Activated naive CD4-positive, alpha-beta T cell treated with anti-CD3 and anti-CD28 coated beads, Interleukin-2, amount 50 U/mL, for 72 hours (primary cell): ENCODE data around the gene FIGNL2. TPM values are rescaled to one million over a fixed set of nuclear protein-coding genes. Genes with fewer than 3 reads are reported as not detected.
A peak's percentile ranks its signal among the peaks of the same experiment; 100 is the strongest.

Source experiments
- ATAC-seq, 2 donors: fragments of 150-1000 bp; cut with Tn5 transposase; 2 replicates each; pipeline ENCODE4 v1.10.0; 2021; ENCODE audit warnings: mild to moderate bottlenecking in 2 of 2, moderate library complexity in 2 of 2
- DNase-seq, 2 donors: peaks; one replicate each; pipeline ENCODE4 v3.0.0; 2021 to 2022; ENCODE audit warnings: low spot score in 2 of 2
- H3K27ac Mint-ChIP-seq, 2 donors: one replicate each; pipeline ENCODE4 v1.8.0; 2022; ENCODE audit warnings: mild to moderate bottlenecking in 2 of 2, mixed read lengths in 2 of 2
- H3K36me3 Mint-ChIP-seq, 2 donors: one replicate each; pipeline ENCODE4 v1.8.0; 2022; ENCODE audit warnings: mixed read lengths in 2 of 2
- H3K9me3 Mint-ChIP-seq, 2 donors: one replicate each; pipeline ENCODE4 v1.8.0; 2022; ENCODE audit warnings: mixed read lengths in 2 of 2
- total RNA-seq, 2 donors: library from RNA; stranded (reverse); gene quantifications; one replicate each; pipeline ENCODE4 v1.2.3, GENCODE V29; 2022

Gene FIGNL2
- total RNA-seq, 2 donors from 2014 or later, result 0.30 to 0.54 TPM

- H3K36me3 Mint-ChIP-seq, result no peaks in the 10 kb centered on the region
- ATAC-seq, result peak in 1 of 2 donors; percentile 16
- H3K9me3 Mint-ChIP-seq, result no peaks in the 10 kb centered on the region
- no peak for DNase-seq
- no peak overlapping the region for H3K27ac Mint-ChIP-seq
Observed at GRCh38 chr12:51847643-51848325, 734 bp downstream of the FIGNL2 start.

DNA sequence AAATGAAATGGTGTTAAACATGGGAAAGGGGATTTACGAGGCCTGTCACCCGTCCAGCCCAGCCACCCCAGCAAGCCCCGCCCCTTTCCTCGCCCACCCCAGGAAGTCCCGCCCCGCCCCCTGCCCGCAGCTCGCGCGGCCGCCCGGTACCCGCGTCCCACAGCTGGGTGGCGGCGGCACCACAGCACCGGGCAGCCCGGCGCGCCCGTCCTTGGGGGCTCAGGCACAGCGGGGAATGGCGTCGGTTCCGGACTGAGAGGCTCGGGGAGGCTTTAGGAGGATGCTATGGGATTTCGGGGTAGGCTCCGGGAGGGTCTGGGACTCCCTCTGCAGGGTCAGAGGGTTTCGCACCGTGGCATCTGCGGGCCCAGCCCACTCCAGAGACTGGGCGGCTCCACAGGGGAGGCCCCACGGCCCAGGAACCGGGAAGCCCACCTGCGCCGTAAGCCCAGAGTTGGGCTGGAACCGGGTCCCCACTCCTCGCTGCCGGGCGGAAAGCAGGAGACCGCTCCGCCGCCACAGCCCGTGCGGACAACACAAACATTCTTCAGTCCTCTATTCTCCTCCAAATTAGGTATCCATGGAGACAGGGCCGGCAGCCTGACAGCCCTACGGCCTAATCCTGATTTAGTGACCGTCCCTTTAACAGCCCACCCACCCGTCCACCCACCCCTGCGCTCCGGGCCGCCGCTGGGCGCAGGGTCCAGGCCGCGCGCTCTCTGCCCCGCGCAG lies 1.4 kb downstream of the FIGNL2 start:
- peak in 1 of 2 donors; percentile 37 for DNase-seq
- Mint-ChIP-seq H3K9me3 (no peaks in the 10 kb centered on the region), H3K36me3 (no peaks in the 10 kb centered on the region), H3K27ac (no peak overlapping the region)
- peak; percentile 64 to 73 for ATAC-seq

GRCh38 chr12:51846271-51846691 lies 2.2 kb downstream of the FIGNL2 start:
- ATAC-seq (no peak), DNase-seq (no peak)
- Mint-ChIP-seq H3K27ac (no peak overlapping the region), H3K36me3 (no peaks in the 10 kb centered on the region), H3K9me3 (no peaks in the 10 kb centered on the region)

GRCh38 chr12:51845482-51845881 lies 3.0 kb downstream of the FIGNL2 start:
- H3K27ac Mint-ChIP-seq, result no peak overlapping the region
- no peaks in the 10 kb centered on the region for H3K36me3 Mint-ChIP-seq
- DNase-seq (no peak), ATAC-seq (no peak)
- no peaks in the 10 kb centered on the region for H3K9me3 Mint-ChIP-seq

GRCh38 chr12:51844854-51845253 lies 3.7 kb downstream of the FIGNL2 start:
- H3K9me3 Mint-ChIP-seq, result no peaks in the 10 kb centered on the region
- ATAC-seq (no peak), DNase-seq (no peak)
- no peak overlapping the region for H3K27ac Mint-ChIP-seq
- H3K36me3 Mint-ChIP-seq, result no peaks in the 10 kb centered on the region

DNA sequence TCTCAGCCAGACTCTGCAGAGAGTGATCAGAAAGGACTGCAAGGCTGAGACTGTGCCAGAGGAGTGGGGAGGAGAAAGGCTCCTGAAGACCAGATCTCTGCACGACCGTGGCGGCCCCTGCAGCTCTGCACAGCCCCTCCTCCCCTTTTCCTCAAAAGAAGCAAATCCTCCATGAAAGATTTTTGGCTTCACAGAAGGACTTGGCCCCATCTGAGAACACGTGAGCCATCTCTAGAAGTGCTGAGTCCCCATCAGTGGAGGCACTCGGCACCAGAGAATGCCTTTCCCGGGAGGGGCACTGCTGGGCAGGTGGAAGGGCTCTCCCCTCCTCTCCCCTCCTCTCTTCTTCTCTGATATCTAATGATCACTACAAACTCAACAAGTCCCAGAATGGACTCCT lies 6.8 kb downstream of the FIGNL2 start:
- DNase-seq, result no peak
- no peak overlapping the region for H3K27ac Mint-ChIP-seq
- ATAC-seq, result no peak
- H3K9me3 Mint-ChIP-seq, result no peaks in the 10 kb centered on the region
- no peaks in the 10 kb centered on the region for H3K36me3 Mint-ChIP-seq

GRCh38 chr12:51840966-51841365 lies 7.6 kb downstream of the FIGNL2 start:
- H3K9me3 Mint-ChIP-seq, result no peaks in the 10 kb centered on the region
- H3K27ac Mint-ChIP-seq, result no peak overlapping the region
- H3K36me3 Mint-ChIP-seq, result no peaks in the 10 kb centered on the region
- no peak for DNase-seq
- ATAC-seq, result no peak

GRCh38 chr12:51839310-51839947 lies 9.1 kb downstream of the FIGNL2 start:
- Mint-ChIP-seq H3K9me3 (no peaks in the 10 kb centered on the region), H3K27ac (peak overlapping the region in 1 of 2 donors; percentile 60), H3K36me3 (no peaks in the 10 kb centered on the region)
- ATAC-seq (no peak), DNase-seq (no peak)

- DNase-seq, result no peak
- Mint-ChIP-seq H3K9me3 (no peaks in the 10 kb centered on the region), H3K27ac (peak overlapping the region in 1 of 2 donors; percentile 60), H3K36me3 (no peaks in the 10 kb centered on the region)
- ATAC-seq, result no peak
Observed at GRCh38 chr12:51838762-51839161, 9.8 kb downstream of the FIGNL2 start.

DNA sequence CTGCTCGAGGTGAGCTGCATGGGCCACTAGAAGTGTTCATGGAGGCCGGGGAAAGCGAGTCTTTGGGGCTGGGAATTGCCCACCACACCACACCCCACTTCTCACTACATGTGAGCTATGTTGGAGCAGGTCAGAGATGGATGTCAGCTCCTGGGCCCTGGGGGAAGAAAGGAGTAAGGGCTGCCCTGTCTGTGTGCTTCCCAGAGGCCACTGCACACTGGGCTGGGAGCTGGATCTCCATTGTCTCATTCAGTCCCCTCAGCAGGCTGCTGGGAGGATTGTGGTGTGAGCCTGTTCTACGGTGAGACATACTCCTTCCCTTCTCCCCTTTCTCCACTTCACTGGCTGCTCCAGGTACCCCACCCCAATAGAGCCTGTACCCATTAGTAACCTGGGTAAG lies 10.5 kb downstream of the FIGNL2 start:
- Mint-ChIP-seq H3K27ac (no peak overlapping the region), H3K36me3 (no peaks in the 10 kb centered on the region), H3K9me3 (no peaks in the 10 kb centered on the region)
- no peak for DNase-seq
- no peak for ATAC-seq

GRCh38 chr12:51837286-51837685 lies 11.2 kb downstream of the FIGNL2 start:
- DNase-seq, result no peak
- H3K27ac Mint-ChIP-seq, result no peak overlapping the region
- H3K9me3 Mint-ChIP-seq, result no peaks in the 10 kb centered on the region
- no peaks in the 10 kb centered on the region for H3K36me3 Mint-ChIP-seq
- ATAC-seq, result no peak

DNA sequence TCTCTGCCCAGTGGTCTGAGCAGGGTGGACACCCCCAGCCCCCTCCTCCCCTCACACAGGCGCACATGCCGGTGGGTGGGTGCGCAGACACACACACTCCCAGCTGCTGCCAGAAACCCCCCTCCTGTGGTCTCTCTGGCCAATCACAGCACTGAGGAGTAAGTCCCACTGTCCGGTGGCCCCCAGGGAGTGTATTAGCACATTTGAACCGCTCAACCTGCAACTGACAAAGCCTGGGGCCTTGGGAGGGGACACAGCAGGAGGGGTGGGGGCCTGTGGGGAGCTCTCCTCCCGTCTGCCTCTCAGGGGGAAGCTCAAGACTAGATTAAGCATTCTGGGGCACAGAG lies 11.7 kb downstream of the FIGNL2 start:
- Mint-ChIP-seq H3K27ac (no peak overlapping the region), H3K9me3 (no peaks in the 10 kb centered on the region), H3K36me3 (no peaks in the 10 kb centered on the region)
- ATAC-seq (no peak), DNase-seq (no peak)

DNA sequence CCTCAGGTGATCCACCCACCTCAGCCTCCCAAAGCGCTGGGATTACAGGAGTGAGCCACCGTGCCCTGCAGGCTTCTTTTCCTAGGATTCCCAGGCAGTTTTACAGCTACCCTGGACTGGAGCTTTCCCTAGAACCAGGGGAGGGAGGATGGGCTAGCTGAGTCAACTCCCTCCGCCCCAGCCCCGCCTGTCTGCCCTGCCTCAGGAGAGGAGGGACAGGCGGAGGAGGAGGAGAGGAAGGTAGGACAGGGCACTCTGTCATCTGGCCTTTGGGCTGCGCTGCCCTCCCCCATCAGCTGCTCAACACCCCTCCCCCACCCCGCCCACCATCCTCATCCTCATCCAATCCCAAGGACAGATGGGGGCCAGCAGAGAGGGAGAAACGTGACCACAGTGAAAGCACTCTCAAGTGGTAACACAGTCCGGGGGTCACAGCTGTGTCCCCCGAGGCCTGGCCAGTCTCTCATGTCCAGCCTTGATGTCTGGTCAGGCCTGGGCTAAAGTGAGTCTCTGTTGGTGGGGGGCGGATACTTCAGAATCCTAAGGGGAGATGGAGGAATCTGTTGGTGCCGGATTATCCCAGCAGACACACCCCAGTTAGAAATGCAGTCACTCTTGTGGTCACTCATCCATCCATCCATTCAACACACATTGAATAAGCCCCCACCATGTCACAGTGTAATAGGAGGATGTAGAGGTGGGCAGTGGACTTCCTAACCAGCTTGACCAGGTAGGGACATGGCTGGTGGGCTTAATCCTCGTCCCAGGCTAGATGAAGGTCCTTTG lies 12.3 kb downstream of the FIGNL2 start:
- no peak for ATAC-seq
- Mint-ChIP-seq H3K27ac (no peak overlapping the region), H3K36me3 (no peaks in the 10 kb centered on the region)

GRCh38 chr12:51834411-51834810 lies 14.1 kb downstream of the FIGNL2 start:
- ATAC-seq (no peak), DNase-seq (no peak)
- Mint-ChIP-seq H3K36me3 (no peaks in the 10 kb centered on the region), H3K9me3 (no peaks in the 10 kb centered on the region), H3K27ac (no peak overlapping the region)

More for the DNA sequence above, 12.3 kb downstream of the FIGNL2 start:
- DNase-seq, result no peak
- no peaks in the 10 kb centered on the region for H3K9me3 Mint-ChIP-seq

DNA sequence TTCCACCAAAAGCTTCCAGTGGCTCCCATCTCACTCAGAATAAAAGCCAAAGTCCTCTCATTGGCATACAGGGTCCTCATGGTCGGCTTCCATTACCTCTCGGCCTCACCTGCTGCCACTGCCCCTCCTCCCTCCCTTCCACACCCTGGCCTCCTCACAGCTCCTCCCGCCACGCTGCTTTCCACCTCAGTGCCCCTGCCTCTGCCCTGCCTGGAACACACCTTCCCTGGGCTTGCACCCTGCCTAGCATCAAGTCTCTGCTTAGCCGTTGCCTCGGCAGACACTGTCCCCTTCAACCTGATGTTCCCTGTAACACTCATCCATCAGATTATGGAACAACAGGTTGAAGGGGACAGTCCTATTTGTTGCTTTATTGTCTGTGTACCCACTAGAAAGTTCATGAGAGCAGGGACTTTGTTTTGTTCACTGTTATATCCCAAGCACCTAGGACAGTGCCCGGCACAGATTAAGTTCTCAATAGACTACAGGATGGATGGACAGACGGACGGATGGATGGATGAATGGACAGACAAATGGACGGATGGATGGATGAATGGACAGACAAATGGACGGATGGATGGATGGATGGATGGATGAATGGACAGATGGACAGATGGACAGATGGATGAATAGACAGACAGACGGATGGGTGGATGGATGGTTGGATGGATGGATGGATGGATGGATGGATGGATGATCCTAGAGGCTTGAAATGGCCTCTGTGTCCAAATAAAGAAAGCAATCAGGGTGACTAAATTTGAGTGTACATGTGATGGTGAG lies 14.9 kb downstream of the FIGNL2 start:
- no peak for DNase-seq
- Mint-ChIP-seq H3K27ac (peak overlapping the region in 1 of 2 donors; percentile 5), H3K36me3 (no peaks in the 10 kb centered on the region), H3K9me3 (no peaks in the 10 kb centered on the region)
- ATAC-seq, result no peak

GRCh38 chr12:51832354-51833107 lies 16.0 kb downstream of the FIGNL2 start:
- no peaks in the 10 kb centered on the region for H3K9me3 Mint-ChIP-seq
- H3K27ac Mint-ChIP-seq, result no peak overlapping the region
- ATAC-seq (no peak), DNase-seq (no peak)
- H3K36me3 Mint-ChIP-seq, result no peaks in the 10 kb centered on the region
